Testis (tissue), 3 donors: ENCODE measurements around the gene ZBTB7C. TPM values are rescaled to one million over a fixed set of nuclear protein-coding genes. Genes with fewer than 3 reads are reported as not detected.
A peak's percentile ranks its signal among the peaks of the same experiment; 100 is the strongest.

ENCODE experiments used
- DNase-seq: peaks from one replicate; pipeline ENCODE4 v3.0.0-alpha.2; 2019
- H3K27ac ChIP-seq, 2 donors: fragments of 200-600 bp; sonication (generic); one replicate each; pipeline ENCODE4 v1.5.1; 2019
- H3K27me3 ChIP-seq: fragments of 200-600 bp; sonication (generic); one replicate; pipeline ENCODE4 v1.5.1; 2019
- H3K36me3 ChIP-seq: fragments of 200-600 bp; sonication (generic); one replicate; pipeline ENCODE4 v1.5.1; 2017; ENCODE audit warnings: low read depth; ENCODE audit errors: missing control alignments
- H3K4me1 ChIP-seq: fragments of 200-600 bp; sonication (generic); one replicate; pipeline ENCODE4 v1.5.1; 2019
- H3K4me3 ChIP-seq, 2 donors: fragments of 200-600 bp; sonication (generic); one replicate each; pipeline ENCODE4 v1.5.1; 2017 to 2019
- H3K9me3 ChIP-seq: fragments of 200-600 bp; sonication (generic); one replicate; pipeline ENCODE4 v1.5.1; 2017
- CTCF ChIP-seq, 3 experiments: fragments of 450-650 bp in 2 of 3; fragments of 200-600 bp in 1 of 3; sonication (generic) in 1 of 3; IDR thresholded peaks; one replicate each; pipeline ENCODE4 v1.5.1; 2016 to 2019; ENCODE audit warnings: antibody characterized with exemption in 3 of 3, mild to moderate bottlenecking in 2 of 3, moderate library complexity in 1 of 3
- POLR2A ChIP-seq: fragments of 450-650 bp; IDR thresholded peaks from one replicate; pipeline ENCODE4 v1.6.1; 2017; ENCODE audit warnings: antibody characterized with exemption, mild to moderate bottlenecking, moderate library complexity
- WGBS, 2 donors: methylation state at CpG; one replicate each; pipeline ENCODE4 v1.1.5; 2018; 5-methylcytosine and 5-hydroxymethylcytosine counted together
- intact Hi-C: fragments of 100-400 bp; cut with DNase I; formaldehyde crosslinking; loops from one replicate; pipeline ENCODE4 v1.15.1; 2023; ENCODE audit warnings: low total_unique reads
- polyA plus RNA-seq: library from polyadenylated mRNA; stranded (reverse); fragments of 350-450 nt; fragmentation: Illumina TruSeq; extraction: RNeasy Lipid Tissue Mini Kit (QIAGEN cat#74804); gene quantifications from one replicate; pipeline ENCODE4 v1.2.3, GENCODE V29; 2014; ENCODE audit warnings: low read depth, low replicate concordance; ENCODE audit not compliant: insufficient read depth
- total RNA-seq, 2 donors: library from RNA; depleted of rRNA; stranded (reverse); fragments of >200 nt; gene quantifications; one replicate each; pipeline ENCODE4 v1.2.3, GENCODE V29; 2016

Gene ZBTB7C
- total and polyA plus RNA-seq, 3 donors from 2014 or later: 14.1 to 65.4 (median 42.4) TPM

- Histone ChIP-seq H3K27ac (no peak overlapping the region), H3K9me3 (no peaks in the 10 kb centered on the region), H3K36me3 (no peaks in the 10 kb centered on the region), H3K27me3 (no peaks in the 10 kb centered on the region), H3K4me3 (no peak overlapping the region), H3K4me1 (peaks cover 44% of the 10 kb centered on the region)
- no peak for DNase-seq
- intact Hi-C loops: no loop called here
- TF ChIP-seq CTCF (IDR thresholded peaks at IDR 0.05) (no peak), POLR2A (no peak)
- WGBS, 2 donors: 80 to 89% methylated on average over 2 of the region's 2 CpGs
These were observed 235.6 kb downstream of the ZBTB7C start for GRCh38 chr18:48173557-48173956.

- Histone ChIP-seq H3K27ac (peak overlapping the region in 1 of 2 donors; percentile 20), H3K4me1 (peaks cover 56% of the 10 kb centered on the region), H3K36me3 (no peaks in the 10 kb centered on the region), H3K4me3 (no peak overlapping the region), H3K27me3 (no peaks in the 10 kb centered on the region), H3K9me3 (no peaks in the 10 kb centered on the region)
- WGBS, 2 donors: 63 to 69% methylated on average over 10 to 18 of the region's 19 CpGs
- TF ChIP-seq CTCF (IDR thresholded peaks at IDR 0.05) (no peak), POLR2A (no peak)
- peak; percentile 85 for DNase-seq
- intact Hi-C loops: no loop called here
These were observed 236.8 kb downstream of the ZBTB7C start for GRCh38 chr18:48172226-48173006.

- Histone ChIP-seq H3K9me3 (no peaks in the 10 kb centered on the region), H3K27me3 (no peaks in the 10 kb centered on the region), H3K4me1 (peaks cover 64% of the 10 kb centered on the region), H3K27ac (peak overlapping the region; percentile 4 to 45), H3K36me3 (no peaks in the 10 kb centered on the region), H3K4me3 (no peak overlapping the region)
- DNase-seq: no peak
- 93 to 94% methylated on average over 6 of the region's 6 CpGs for WGBS, 2 donors
- TF ChIP-seq POLR2A (no peak), CTCF (IDR thresholded peaks at IDR 0.05) (no peak)
- intact Hi-C loops: no loop called here
These were observed 237.5 kb downstream of the ZBTB7C start for GRCh38 chr18:48171490-48172188.

GRCh38 chr18:48170651-48171050 is 238.5 kb downstream of the ZBTB7C start:
- H3K36me3 ChIP-seq: no peaks in the 10 kb centered on the region
- intact Hi-C loops: no loop called here
- TF ChIP-seq POLR2A: no peak
- no peak for TF ChIP-seq CTCF (IDR thresholded peaks at IDR 0.05)
- no peaks in the 10 kb centered on the region for H3K27me3 ChIP-seq
- peak overlapping the region; percentile 4 to 45 for H3K27ac ChIP-seq
- DNase-seq: peak; percentile 5
- no peak overlapping the region for H3K4me3 ChIP-seq
- 89 to 92% methylated on average over 5 of the region's 5 CpGs for WGBS, 2 donors
- no peaks in the 10 kb centered on the region for H3K9me3 ChIP-seq
- H3K4me1 ChIP-seq: peaks cover 73% of the 10 kb centered on the region
